D721Med (cell line): ENCODE data around the gene ACP4.

Experiments
- DNase-seq: peaks from one replicate; pipeline ENCODE4 v3.0.0; 2011; ENCODE audit warnings: low spot score; ENCODE audit not compliant: insufficient read length
- FAIRE-seq: peaks from 2 replicates; lab custom pipeline; 2011; peaks lifted over from hg19 to GRCh38; lab: Jason Lieb, UNC
- TF ChIP-seq, protein P1 (sequence below): IDR thresholded peaks from 2 replicates; pipeline ENCODE4 v1.5.1; 2012; ENCODE audit warnings: mild to moderate bottlenecking, control low read depth; ENCODE audit not compliant: insufficient read depth; ENCODE audit errors: missing control alignments

The ACP4 gene

DNA sequence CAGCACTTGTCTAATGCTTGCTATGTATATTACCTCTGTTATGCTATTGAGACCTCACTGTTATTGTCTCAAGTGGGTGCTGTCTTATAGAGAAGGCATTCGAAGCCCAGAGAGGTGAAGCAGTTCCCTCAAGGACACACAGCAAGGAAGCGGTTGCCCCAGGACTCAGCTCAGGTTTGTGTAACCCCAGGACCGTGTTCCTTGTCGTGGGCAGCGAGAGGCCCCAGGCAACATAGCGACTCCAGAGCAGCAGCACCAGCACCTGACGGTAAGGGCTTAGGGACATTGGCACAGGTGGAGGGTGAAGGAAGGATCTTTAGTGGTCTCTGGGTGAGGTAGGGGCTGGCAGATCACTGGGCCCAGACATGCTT is 40.8 kb downstream of the ACP4 start:
- TF ChIP-seq, protein P1, sequence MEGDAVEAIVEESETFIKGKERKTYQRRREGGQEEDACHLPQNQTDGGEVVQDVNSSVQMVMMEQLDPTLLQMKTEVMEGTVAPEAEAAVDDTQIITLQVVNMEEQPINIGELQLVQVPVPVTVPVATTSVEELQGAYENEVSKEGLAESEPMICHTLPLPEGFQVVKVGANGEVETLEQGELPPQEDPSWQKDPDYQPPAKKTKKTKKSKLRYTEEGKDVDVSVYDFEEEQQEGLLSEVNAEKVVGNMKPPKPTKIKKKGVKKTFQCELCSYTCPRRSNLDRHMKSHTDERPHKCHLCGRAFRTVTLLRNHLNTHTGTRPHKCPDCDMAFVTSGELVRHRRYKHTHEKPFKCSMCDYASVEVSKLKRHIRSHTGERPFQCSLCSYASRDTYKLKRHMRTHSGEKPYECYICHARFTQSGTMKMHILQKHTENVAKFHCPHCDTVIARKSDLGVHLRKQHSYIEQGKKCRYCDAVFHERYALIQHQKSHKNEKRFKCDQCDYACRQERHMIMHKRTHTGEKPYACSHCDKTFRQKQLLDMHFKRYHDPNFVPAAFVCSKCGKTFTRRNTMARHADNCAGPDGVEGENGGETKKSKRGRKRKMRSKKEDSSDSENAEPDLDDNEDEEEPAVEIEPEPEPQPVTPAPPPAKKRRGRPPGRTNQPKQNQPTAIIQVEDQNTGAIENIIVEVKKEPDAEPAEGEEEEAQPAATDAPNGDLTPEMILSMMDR: no peak
- FAIRE-seq: no peak
- DNase-seq: no peak

DNA sequence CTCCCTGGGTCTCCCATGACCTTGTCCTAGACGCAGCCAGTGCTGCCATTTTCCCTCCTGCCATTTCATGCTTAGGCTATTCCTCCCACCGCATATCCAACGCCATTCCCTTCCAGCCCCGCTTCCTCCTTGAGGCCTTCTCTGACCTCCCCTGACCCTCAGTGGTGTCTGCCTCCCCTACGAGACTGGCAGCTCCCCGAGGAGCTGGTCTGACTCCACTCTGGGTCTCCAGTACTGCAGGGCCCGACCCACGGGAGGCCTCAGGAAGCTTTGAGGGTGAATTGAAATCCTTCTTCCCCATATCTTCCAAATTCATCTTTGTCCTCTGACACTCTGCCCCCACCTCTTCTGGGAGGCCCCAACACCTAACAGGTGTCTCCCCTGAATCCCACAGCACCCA is 42.5 kb downstream of the ACP4 start:
- DNase-seq (no peak), FAIRE-seq (no peak)
- TF ChIP-seq, protein P1: no peak

DNA sequence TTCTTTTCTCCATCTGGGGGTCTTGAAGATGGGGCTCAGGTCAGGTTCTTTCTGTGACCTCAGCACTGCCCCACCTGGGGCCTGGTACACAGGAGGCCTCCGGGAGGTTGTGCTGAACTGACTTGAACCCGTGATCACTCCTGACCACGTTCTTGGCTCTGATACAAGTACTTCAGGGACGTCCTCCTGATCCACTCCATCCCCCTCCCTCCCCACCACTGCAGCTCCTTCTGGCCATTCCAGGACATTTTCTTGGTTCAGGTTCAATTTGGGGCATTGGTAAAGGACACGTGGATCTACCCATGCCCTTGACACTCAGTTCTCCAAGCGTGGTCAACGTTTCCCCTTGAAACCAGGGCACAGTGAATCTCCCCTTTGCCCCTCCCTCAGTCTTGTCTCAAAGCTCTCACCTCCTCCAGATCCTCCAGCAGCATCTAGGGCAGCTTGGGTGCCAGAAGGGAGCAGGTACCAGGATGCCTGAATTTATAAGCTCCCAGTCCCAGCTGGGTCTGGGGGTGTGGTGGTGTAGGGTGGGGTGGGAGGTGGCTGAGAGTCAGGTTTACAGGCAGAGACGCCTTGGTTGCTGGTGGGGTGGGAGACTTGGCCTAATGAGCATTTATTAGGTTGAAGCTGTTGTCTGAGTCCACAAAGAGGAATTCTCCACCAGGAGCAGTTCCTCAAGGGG is 43.0 kb downstream of the ACP4 start, which contains the start of gene KLK15:
Gene KLK15, minus strand, starts transcription at position 458 of the 685 bp plus-strand sequence. CDS start 2,082 bp downstream, outside the sequence.
- TF ChIP-seq, protein P1: no peak
- FAIRE-seq (no peak), DNase-seq (no peak)

DNA sequence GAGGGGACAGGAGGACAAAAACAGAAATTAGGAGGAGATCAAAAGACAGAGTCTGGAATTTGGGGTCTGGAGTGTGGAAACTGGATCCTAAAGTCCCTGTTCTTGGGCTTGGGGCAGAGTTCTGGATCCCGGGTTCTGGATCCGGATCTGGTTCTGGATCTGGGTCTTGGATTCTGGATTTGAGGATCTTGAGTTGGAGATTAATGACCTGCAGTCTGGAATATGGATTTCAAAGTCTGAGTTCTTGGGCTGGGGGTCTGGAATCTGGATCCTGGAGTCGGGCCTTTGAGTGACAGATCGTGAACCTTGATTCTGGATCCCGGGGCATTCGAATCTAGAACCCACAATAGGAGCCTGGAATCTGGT is 43.6 kb downstream of the ACP4 start:
- DNase-seq (no peak), FAIRE-seq (no peak)
- TF ChIP-seq, protein P1: no peak

DNA sequence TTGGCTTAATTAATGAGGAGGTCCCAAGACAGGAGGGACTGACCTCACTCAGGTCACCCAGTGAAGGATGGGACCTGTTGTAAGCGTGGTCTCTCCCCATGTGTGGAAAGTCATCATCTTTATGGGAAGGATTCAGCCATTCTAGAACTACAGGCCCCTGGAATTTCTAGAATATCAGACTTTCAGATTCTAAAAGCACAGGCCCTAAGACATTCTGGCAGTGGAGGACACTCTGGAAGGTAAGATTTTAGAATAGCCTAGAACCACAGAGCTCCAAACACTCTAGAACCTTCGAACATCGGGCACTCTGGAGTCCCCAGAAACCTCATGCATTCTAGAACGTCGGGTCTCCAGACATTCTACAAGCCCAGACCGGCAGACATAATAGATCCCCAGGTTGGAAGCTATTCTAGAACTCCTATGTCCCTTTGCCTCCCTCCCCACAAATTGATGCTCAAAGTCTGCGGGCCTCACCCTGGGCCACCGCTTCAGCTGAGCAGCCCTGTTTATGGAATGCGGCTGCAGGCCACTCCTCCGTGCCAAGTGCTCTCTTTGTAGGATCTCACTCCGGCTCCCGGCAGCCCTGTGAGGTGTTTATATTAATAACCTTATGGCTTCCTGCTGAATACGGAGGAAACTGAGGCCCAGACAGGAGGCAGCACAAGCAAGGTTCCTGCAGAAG is 45.0 kb downstream of the ACP4 start:
- FAIRE-seq (no peak), DNase-seq (no peak)
- TF ChIP-seq, protein P1: no peak

DNA sequence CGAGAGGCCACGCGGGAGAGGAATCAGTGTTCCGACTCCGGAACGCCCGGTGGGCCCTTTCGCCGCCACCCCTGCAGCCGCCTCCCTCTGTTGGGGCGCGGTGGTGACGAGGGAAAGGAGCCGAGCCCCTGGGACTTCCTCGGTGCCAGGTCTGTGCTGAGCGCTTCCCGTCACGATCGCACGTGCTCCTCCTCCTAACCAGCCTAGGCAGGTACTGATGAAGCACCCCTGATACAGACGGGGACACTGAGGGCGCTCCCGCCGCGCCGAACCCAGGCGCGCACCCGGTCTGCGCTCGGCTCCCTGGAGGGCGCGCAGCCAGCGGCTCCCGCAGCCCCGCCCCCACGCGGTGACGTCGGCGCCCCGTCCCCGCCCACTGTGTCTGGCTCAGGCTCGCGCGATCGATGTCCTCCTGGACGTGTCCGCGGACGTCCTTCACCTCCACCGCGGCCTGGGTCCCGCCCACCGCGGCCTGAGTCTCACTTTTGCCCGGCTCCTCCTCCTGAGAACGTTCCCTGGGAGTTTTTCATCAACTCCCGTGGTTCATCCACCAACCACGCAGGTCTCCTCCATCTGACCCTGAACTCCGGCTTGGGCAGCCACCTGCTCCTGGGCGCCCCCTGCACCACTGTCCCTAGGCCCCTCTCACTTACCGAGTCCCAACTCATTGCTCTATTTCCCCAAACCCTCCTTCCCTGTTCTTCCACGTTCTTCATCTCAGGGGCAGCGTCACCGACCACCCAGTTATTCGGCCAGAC is 45.7 kb downstream of the ACP4 start:
- DNase-seq: peak; percentile 93
- TF ChIP-seq, protein P1: no peak
- no peak for FAIRE-seq
